Mammary microvascular endothelial cell (primary cell): Measurements from ENCODE around the gene CEP85. TPM values are rescaled to one million over a fixed set of nuclear protein-coding genes. Genes with fewer than 3 reads are reported as not detected.

Experiments used
- total RNA-seq: library from RNA; depleted of rRNA; stranded (reverse); fragments of >200 nt; gene quantifications from 2 replicates; pipeline ENCODE4 v1.2.3, GENCODE V29; 2015

CEP85 gene, protein sequence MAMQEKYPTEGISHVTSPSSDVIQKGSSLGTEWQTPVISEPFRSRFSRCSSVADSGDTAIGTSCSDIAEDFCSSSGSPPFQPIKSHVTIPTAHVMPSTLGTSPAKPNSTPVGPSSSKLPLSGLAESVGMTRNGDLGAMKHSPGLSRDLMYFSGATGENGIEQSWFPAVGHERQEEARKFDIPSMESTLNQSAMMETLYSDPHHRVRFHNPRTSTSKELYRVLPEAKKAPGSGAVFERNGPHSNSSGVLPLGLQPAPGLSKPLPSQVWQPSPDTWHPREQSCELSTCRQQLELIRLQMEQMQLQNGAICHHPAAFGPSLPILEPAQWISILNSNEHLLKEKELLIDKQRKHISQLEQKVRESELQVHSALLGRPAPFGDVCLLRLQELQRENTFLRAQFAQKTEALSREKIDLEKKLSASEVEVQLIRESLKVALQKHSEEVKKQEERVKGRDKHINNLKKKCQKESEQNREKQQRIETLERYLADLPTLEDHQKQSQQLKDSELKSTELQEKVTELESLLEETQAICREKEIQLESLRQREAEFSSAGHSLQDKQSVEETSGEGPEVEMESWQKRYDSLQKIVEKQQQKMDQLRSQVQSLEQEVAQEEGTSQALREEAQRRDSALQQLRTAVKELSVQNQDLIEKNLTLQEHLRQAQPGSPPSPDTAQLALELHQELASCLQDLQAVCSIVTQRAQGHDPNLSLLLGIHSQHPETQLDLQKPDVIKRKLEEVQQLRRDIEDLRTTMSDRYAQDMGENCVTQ
- 9.5 and 13.4 TPM in 2 replicates for total RNA-seq

GRCh38 chr1:26233903-26234643 is at the start of gene CEP85:
TSS of gene CEP85 (plus strand) at chr1:26234200. CDS start at chr1:26239784, 5,584 bp downstream.

GRCh38 chr1:26190373-26190987 is 43.5 kb upstream of the CEP85 start, which contains the start of gene CATSPER4:
TSS of gene CATSPER4 (plus strand) at chr1:26190602. CDS start at chr1:26190628, 26 bp downstream.

DNA sequence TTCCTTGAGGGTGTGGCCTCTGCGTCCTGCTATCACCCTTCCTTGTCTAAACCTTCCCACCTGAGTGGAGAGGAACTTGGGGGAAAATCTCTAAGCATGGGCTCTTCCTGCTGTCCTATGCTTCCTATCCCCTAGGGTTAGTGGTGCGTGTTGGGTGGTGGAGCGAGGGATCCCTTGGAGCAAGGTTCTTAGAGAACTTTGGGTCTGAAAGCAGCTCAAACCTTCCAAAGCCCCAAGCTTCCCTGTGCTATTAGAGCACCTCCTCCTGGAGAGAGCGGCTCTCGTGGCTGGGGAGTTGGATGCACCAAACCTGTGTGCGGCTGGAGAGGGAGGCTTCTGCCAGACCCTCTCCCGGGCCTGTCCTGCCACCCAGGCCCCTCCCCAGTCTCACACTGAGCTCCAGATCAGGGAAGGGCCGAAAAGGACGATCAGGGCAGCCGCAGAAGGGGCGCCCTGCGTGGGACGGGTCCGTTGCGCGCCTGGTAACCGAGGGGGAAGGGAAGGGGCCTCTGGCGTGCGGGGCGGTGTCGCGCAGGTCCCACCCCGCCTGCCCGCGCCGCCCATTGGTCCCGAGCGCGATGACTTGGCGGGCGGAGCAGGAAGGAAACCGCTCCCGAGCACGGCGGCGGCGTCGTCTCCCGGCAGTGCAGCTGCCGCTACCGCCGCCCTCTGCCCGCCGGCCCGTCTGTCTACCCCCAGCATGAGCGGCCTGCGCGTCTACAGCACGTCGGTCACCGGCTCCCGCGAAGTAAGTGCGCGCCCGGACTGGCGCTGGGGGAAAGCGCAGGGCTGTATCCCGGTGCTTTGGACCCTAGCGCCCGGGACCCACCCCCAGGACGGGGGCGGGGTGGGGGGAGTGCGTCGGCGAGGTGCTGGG is 45.7 kb downstream of the CEP85 start, which contains the start of gene SH3BGRL3:
SH3BGRL3 (plus strand) TSS at position 631 of the 877 bp plus-strand sequence; CDS start at position 701, 70 bp downstream.

GRCh38 chr1:26306290-26307229 is 72.6 kb downstream of the CEP85 start, which contains the start of gene UBXN11:
TSS of gene UBXN11 (minus strand) at chr1:26306636. CDS start at chr1:26302883, 3,753 bp downstream.

GRCh38 chr1:26317612-26318337 is 83.8 kb downstream of the CEP85 start, which contains the start of gene CD52:
TSS of gene CD52 (plus strand) at chr1:26317958. CDS start at chr1:26318018, 60 bp downstream.

Other genes with a start within 250 kb of the CEP85 start
- 6.6 and 7.6 TPM in 2 replicates for gene PAFAH2, start 236.1 kb upstream of the CEP85 start, total RNA-seq
- gene EXTL1, start 212.4 kb upstream of the CEP85 start, total RNA-seq, result not detected in 2 replicates
- gene SLC30A2, start 188.1 kb upstream of the CEP85 start, total RNA-seq, result 0.15 TPM in 1 of 2 replicates, not detected in the other
- not detected in 2 replicates for gene TRIM63, start 166.6 kb upstream of the CEP85 start, total RNA-seq
- gene PDIK1L, start 122.4 kb upstream of the CEP85 start, total RNA-seq, result 3.6 and 6.1 TPM in 2 replicates
- gene FAM110D, start 75.1 kb upstream of the CEP85 start, total RNA-seq, result 3.7 and 4.7 TPM in 2 replicates
- gene C1orf232, start 65.2 kb upstream of the CEP85 start, total RNA-seq, result not detected in 2 replicates
- 41.5 and 57.4 TPM in 2 replicates for gene ZNF593, start 64.3 kb upstream of the CEP85 start, total RNA-seq
- 0.33 TPM in 1 of 2 replicates, not detected in the other for gene ZNF593OS, start 62.4 kb upstream of the CEP85 start, total RNA-seq
- gene CNKSR1, start 56.7 kb upstream of the CEP85 start, total RNA-seq, result not detected in 2 replicates
- gene CATSPER4, start 43.6 kb upstream of the CEP85 start, total RNA-seq, result not detected in 2 replicates
- gene SH3BGRL3, start 45.9 kb downstream of the CEP85 start, total RNA-seq, result 232 and 233 TPM in 2 replicates
- gene UBXN11, start 72.4 kb downstream of the CEP85 start, total RNA-seq, result 1.9 TPM in 2 replicates
- gene CD52, start 83.8 kb downstream of the CEP85 start, total RNA-seq, result not detected in 2 replicates
- gene CRYBG2, start 119.9 kb downstream of the CEP85 start, total RNA-seq, result not detected in 2 replicates
- not detected in 2 replicates for gene ZNF683, start 138.6 kb downstream of the CEP85 start, total RNA-seq
- gene LIN28A, start 176.6 kb downstream of the CEP85 start, total RNA-seq, result not detected in 2 replicates
- gene DHDDS, start 198.1 kb downstream of the CEP85 start, total RNA-seq, result 53.6 and 59.0 TPM in 2 replicates
- gene HMGN2, start 238.2 kb downstream of the CEP85 start, total RNA-seq, result 462 and 532 TPM in 2 replicates